DND-41 (cell line): Measurements from ENCODE around the gene CARD11.

Source experiments
- ATAC-seq: fragments of 200-7000 bp; cut with Tn5 transposase; 3 replicates; pipeline ENCODE4 v1.9.1; 2021; ENCODE audit warnings: low read depth; ENCODE audit not compliant: insufficient read depth
- DNase-seq: peaks from one replicate; pipeline ENCODE4 v3.0.0-alpha.2; 2020
- H2AFZ ChIP-seq: 2 replicates; pipeline ENCODE4 v1.6.0; 2012; ENCODE audit warnings: low read depth, low read length
- H3K27ac ChIP-seq: 2 replicates; pipeline ENCODE4 v1.5.1; 2012; ENCODE audit warnings: low read length, inconsistent platforms
- H3K27me3 ChIP-seq: fragments of 200-600 bp; sonication (generic); 2 replicates; pipeline ENCODE4 v1.6.0; 2012; ENCODE audit warnings: low read length, mild to moderate bottlenecking, inconsistent platforms; ENCODE audit not compliant: insufficient read depth, poor library complexity
- H3K36me3 ChIP-seq: 2 replicates; pipeline ENCODE4 v1.5.1; 2012; ENCODE audit warnings: low read length, inconsistent platforms; ENCODE audit not compliant: insufficient read depth
- H3K4me1 ChIP-seq: 2 replicates; pipeline ENCODE4 v1.5.1; 2012; ENCODE audit warnings: mild to moderate bottlenecking, low read length; ENCODE audit not compliant: insufficient read depth
- H3K4me2 ChIP-seq: 2 replicates; pipeline ENCODE4 v1.6.0; 2012; ENCODE audit warnings: mild to moderate bottlenecking, moderate library complexity, low read length, inconsistent platforms; ENCODE audit not compliant: insufficient read depth
- H3K4me3 ChIP-seq, 2 experiments: fragments of 200-600 bp in 1 of 2; shearing (Covaris generic) in 1 of 2; 2 replicates each; pipeline ENCODE4 v1.5.1; 2012 to 2016; ENCODE audit warnings: inconsistent platforms in 2 of 2, low read length in 2 of 2, mild to moderate bottlenecking in 2 of 2, low read depth in 1 of 2, moderate library complexity in 1 of 2
- H3K79me2 ChIP-seq: 2 replicates; pipeline ENCODE4 v1.6.0; 2012; ENCODE audit warnings: low read length, inconsistent platforms; ENCODE audit not compliant: insufficient read depth
- H3K9ac ChIP-seq: 2 replicates; pipeline ENCODE4 v1.6.0; 2012; ENCODE audit warnings: low read depth, mild to moderate bottlenecking, inconsistent platforms, low read length, moderate library complexity
- H3K9me3 ChIP-seq: 2 replicates; pipeline ENCODE4 v1.5.1; 2012; ENCODE audit warnings: low read length, moderate library complexity, mild to moderate bottlenecking, inconsistent platforms; ENCODE audit not compliant: insufficient read depth, severe bottlenecking
- H4K20me1 ChIP-seq: 2 replicates; pipeline ENCODE4 v1.6.0; 2012; ENCODE audit warnings: low read length; ENCODE audit not compliant: insufficient read depth
- CTCF ChIP-seq: IDR thresholded peaks from 2 replicates; pipeline ENCODE4 v1.5.1; 2012; ENCODE audit warnings: borderline replicate concordance, low read length, moderate library complexity, mild to moderate bottlenecking; ENCODE audit not compliant: poor library complexity, severe bottlenecking; ENCODE audit errors: extremely low read depth
- EZH2 ChIP-seq: IDR thresholded peaks from 3 replicates; pipeline ENCODE4 v1.6.1; 2012; ENCODE audit warnings: borderline replicate concordance, low read depth, mild to moderate bottlenecking, moderate library complexity, low read length, inconsistent platforms; ENCODE audit not compliant: severe bottlenecking

The CARD11 gene

DNA sequence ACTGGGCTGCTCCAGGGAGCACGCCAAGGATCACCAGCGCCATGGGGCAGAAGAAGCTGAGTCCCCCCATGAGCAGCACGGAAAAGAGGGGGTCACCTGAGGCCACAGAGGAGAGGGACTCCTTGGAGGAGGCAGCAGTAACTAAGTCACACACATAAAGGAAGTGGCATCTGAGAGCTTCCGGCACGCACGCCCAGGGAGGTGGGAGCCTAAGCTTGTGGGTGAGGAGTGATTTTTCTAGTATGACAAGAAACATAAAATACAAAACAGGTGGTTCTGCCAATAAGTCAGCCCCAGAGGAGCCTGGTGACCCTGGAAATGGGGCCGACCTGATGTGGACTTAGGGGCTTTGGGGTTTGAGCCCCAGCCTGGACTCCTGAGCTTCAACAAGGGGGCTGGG is 60.8 kb downstream of the CARD11 start:
- Histone ChIP-seq H3K4me3 (no peak overlapping the region), H3K4me2 (no peak overlapping the region), H3K27ac (no peak overlapping the region), H3K4me1 (no peaks in the 10 kb centered on the region), H3K9me3 (no peaks in the 10 kb centered on the region), H3K36me3 (no peaks in the 10 kb centered on the region), H3K79me2 (no peaks in the 10 kb centered on the region), H3K27me3 (no peaks in the 10 kb centered on the region), H2AFZ (no peak overlapping the region), H3K9ac (no peak overlapping the region), H4K20me1 (no peaks in the 10 kb centered on the region)
- TF ChIP-seq CTCF = no peak
- no peak for TF ChIP-seq EZH2
- DNase-seq = no peak
- ATAC-seq = no peak

DNA sequence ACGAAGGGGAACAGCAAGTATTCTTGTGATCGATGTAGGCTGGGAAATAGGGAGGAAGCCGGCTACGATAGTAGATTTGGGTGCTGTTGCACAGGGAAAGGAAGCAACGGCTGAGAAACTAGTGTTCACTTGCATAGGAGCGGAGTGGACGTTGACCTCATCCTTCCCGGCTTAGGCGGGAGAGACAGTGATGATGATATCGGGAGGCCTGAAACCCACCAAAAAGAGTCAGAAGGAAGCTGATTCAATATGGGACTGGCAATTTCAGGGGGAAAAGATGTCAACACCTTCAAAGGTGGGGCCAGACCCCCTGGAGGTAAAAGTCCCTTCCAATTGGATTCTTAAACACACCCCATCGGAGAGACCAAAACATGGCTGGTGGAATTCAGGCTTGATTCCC is 61.3 kb downstream of the CARD11 start:
- no peak overlapping the region for H3K4me2 ChIP-seq

DNA sequence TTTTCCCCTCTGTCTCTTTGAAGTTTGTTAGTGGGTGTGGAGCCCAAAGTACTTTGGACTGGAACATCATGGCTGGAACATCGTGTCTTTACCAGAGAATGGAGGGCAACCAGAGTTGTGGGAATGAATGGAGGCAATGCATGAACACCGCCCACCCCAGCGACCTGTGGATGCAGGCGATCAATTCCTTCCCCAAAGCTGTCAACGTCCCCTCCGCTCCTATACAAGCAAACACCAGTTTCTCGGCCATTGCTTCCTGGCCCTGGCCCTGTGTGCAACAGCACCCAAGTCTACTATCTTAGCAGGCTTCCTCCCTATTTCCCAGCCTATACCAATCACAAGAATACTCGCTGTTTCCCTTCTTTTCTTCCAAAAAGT is 62.6 kb downstream of the CARD11 start:
- Histone ChIP-seq H3K79me2 (no peaks in the 10 kb centered on the region), H4K20me1 (no peaks in the 10 kb centered on the region), H3K27me3 (no peaks in the 10 kb centered on the region), H2AFZ (no peak overlapping the region), H3K9ac (no peak overlapping the region), H3K36me3 (no peaks in the 10 kb centered on the region), H3K4me2 (no peak overlapping the region), H3K4me1 (no peaks in the 10 kb centered on the region), H3K9me3 (no peaks in the 10 kb centered on the region), H3K27ac (no peak overlapping the region), H3K4me3 (no peak overlapping the region)
- TF ChIP-seq CTCF (no peak), EZH2 (no peak)
- DNase-seq = no peak
- ATAC-seq = no peak

More for the DNA sequence above, 61.3 kb downstream of the CARD11 start:
- Histone ChIP-seq H3K9me3 (no peaks in the 10 kb centered on the region), H3K4me3 (no peak overlapping the region), H3K36me3 (no peaks in the 10 kb centered on the region), H4K20me1 (no peaks in the 10 kb centered on the region), H2AFZ (no peak overlapping the region), H3K4me1 (no peaks in the 10 kb centered on the region), H3K9ac (no peak overlapping the region), H3K27me3 (no peaks in the 10 kb centered on the region), H3K27ac (no peak overlapping the region), H3K79me2 (no peaks in the 10 kb centered on the region)
- no peak for ATAC-seq
- TF ChIP-seq EZH2 (no peak), CTCF (no peak)
- DNase-seq = no peak

GRCh38 chr7:2980401-2981102 is 63.1 kb downstream of the CARD11 start:
- ATAC-seq (no peak), DNase-seq (no peak)
- Histone ChIP-seq H3K27ac (no peak overlapping the region), H3K36me3 (no peaks in the 10 kb centered on the region), H3K9ac (no peak overlapping the region), H3K4me1 (no peaks in the 10 kb centered on the region), H3K79me2 (no peaks in the 10 kb centered on the region), H3K4me3 (no peak overlapping the region), H2AFZ (no peak overlapping the region), H4K20me1 (no peaks in the 10 kb centered on the region), H3K9me3 (no peaks in the 10 kb centered on the region), H3K4me2 (no peak overlapping the region), H3K27me3 (no peaks in the 10 kb centered on the region)
- TF ChIP-seq CTCF (no peak), EZH2 (no peak)
